Measurements from ENCODE around the gene SMIM14.

GRCh38 chr4:39555472-39555871, 83.2 kb downstream of the SMIM14 start:
- TF ChIP-seq CTCF (IDR thresholded peaks at IDR 0.05) (no peak), POLR2A (IDR thresholded peaks at IDR 0.05) (no peak)

Measured in lower leg skin (tissue), 3 donors.